HG03457 (cell line): ENCODE results near the gene AGBL4.
"Not testable (repeated sequence)": the region's sequence is repeated elsewhere in the genome, so short reads cannot be mapped to it uniquely, and the experiment has no call there.

Experiments
- ATAC-seq: cut with Tn5 transposase; IDR thresholded peaks from one replicate; pipeline ENCODE4 v1.9.1; 2021; ENCODE audit warnings: moderate number of reproducible peaks; ENCODE audit not compliant: unreplicated experiment

The AGBL4 gene

GRCh38 chr1:49319426-49319963 lies 704.3 kb downstream of the AGBL4 start:
- ATAC-seq, result no peak

GRCh38 chr1:49318218-49318617 lies 705.5 kb downstream of the AGBL4 start:
- no peak for ATAC-seq

GRCh38 chr1:49307457-49307856 lies 716.3 kb downstream of the AGBL4 start:
- no peak for ATAC-seq

- no peak for ATAC-seq
These were observed 717.2 kb downstream of the AGBL4 start for GRCh38 chr1:49306507-49307070.

- ATAC-seq, result not testable (repeated sequence)
These were observed 721.4 kb downstream of the AGBL4 start for GRCh38 chr1:49302400-49302799.

GRCh38 chr1:49298304-49298703 lies 725.5 kb downstream of the AGBL4 start:
- ATAC-seq, result no peak

- ATAC-seq, result no peak
These were observed 726.0 kb downstream of the AGBL4 start for GRCh38 chr1:49297783-49298182.

- ATAC-seq, result no peak
These were observed 729.2 kb downstream of the AGBL4 start for GRCh38 chr1:49294539-49294938.

GRCh38 chr1:49293016-49293415 lies 730.7 kb downstream of the AGBL4 start:
- ATAC-seq, result no peak

GRCh38 chr1:49257211-49258049 lies 766.3 kb downstream of the AGBL4 start:
- ATAC-seq, result not testable (repeated sequence)

- ATAC-seq, result no peak
These were observed 770.8 kb downstream of the AGBL4 start for GRCh38 chr1:49252917-49253316.

GRCh38 chr1:49251019-49251784 lies 772.6 kb downstream of the AGBL4 start:
- no peak for ATAC-seq

- no peak for ATAC-seq
These were observed 783.0 kb downstream of the AGBL4 start for GRCh38 chr1:49240709-49241221.

GRCh38 chr1:49234988-49235387 lies 788.8 kb downstream of the AGBL4 start:
- no peak for ATAC-seq

- ATAC-seq, result no peak
These were observed 794.2 kb downstream of the AGBL4 start for GRCh38 chr1:49229555-49229954.

GRCh38 chr1:49226758-49227157 lies 797.0 kb downstream of the AGBL4 start:
- ATAC-seq, result no peak

- ATAC-seq, result no peak
These were observed 798.3 kb downstream of the AGBL4 start for GRCh38 chr1:49225464-49225863.

- no peak for ATAC-seq
These were observed 810.5 kb downstream of the AGBL4 start for GRCh38 chr1:49213301-49213700.

- ATAC-seq, result no peak
These were observed 815.0 kb downstream of the AGBL4 start for GRCh38 chr1:49208712-49209111.

- no peak for ATAC-seq
These were observed 819.0 kb downstream of the AGBL4 start for GRCh38 chr1:49204720-49205119.

- no peak for ATAC-seq
These were observed 823.0 kb downstream of the AGBL4 start for GRCh38 chr1:49200738-49201137.
